ENCODE measurements around the gene SNRPA1. TPM values are rescaled to one million over a fixed set of nuclear protein-coding genes. Genes with fewer than 3 reads are reported as not detected.
A peak's percentile ranks its signal among the peaks of the same experiment; 100 is the strongest.

The SNRPA1 gene
- total RNA-seq, 4 donors from 2014 or later, result 29.0 to 48.4 (median 38.5) TPM

- DNase-seq (ENCODE audit: low spot score in 2 of 2), result peak in 1 of 2 donors; percentile 91
- intact Hi-C loops (cut with DNase I; ENCODE audit: low total_unique reads), result loop anchor here (5.0 kb wide), 1 partner anchor 234 kb away; no protein-coding TSS in a partner anchor
Measured at GRCh38 chr15:101250873-101251829, 43.9 kb downstream of the SNRPA1 start.

GRCh38 chr15:101250341-101250831, 44.7 kb downstream of the SNRPA1 start:
- peak overlapping the region; percentile 57 for H3K4me3 ChIP-seq (ENCODE audit: low read depth, poor library complexity, severe bottlenecking)
- DNase-seq (ENCODE audit: low spot score in 2 of 2), result no peak
- intact Hi-C loops (cut with DNase I; ENCODE audit: low total_unique reads), result loop anchor here (5.0 kb wide), 1 partner anchor 233 kb away; no protein-coding TSS in a partner anchor
- TF ChIP-seq CTCF (IDR thresholded peaks at IDR 0.05), result no peak
- no peak for TF ChIP-seq POLR2A (IDR thresholded peaks at IDR 0.05)
- 1 to 2% methylated on average over 6 of the region's 6 CpGs for whole genome bisulfite sequencing, 2 donors

More at GRCh38 chr15:101250873-101251829, 43.9 kb downstream of the SNRPA1 start:
- WGBS, 2 donors, result 0% methylated on average over 31 to 57 of the region's 150 CpGs
- TF ChIP-seq CTCF (IDR thresholded peaks at IDR 0.05), result no peak
- TF ChIP-seq POLR2A (IDR thresholded peaks at IDR 0.05), result no peak
- H3K4me3 ChIP-seq (ENCODE audit: low read depth, poor library complexity, severe bottlenecking), result peak overlapping the region; percentile 69

GRCh38 chr15:101248274-101248673, 46.8 kb downstream of the SNRPA1 start:
- no peak for TF ChIP-seq CTCF (IDR thresholded peaks at IDR 0.05)
- TF ChIP-seq POLR2A (IDR thresholded peaks at IDR 0.05), result no peak
- WGBS, 2 donors, result 49 to 51% methylated on average over 3 of the region's 3 CpGs
- H3K4me3 ChIP-seq (ENCODE audit: low read depth, poor library complexity, severe bottlenecking), result no peak overlapping the region
- intact Hi-C loops (cut with DNase I; ENCODE audit: low total_unique reads), result no loop called here
- DNase-seq (ENCODE audit: low spot score in 2 of 2), result peak in 1 of 2 donors; percentile 72

GRCh38 chr15:101246824-101247745, 48.0 kb downstream of the SNRPA1 start:
- TF ChIP-seq POLR2A (IDR thresholded peaks at IDR 0.05), result no peak
- no peak for TF ChIP-seq CTCF (IDR thresholded peaks at IDR 0.05)
- peak in 1 of 2 donors; percentile 58 for DNase-seq (ENCODE audit: low spot score in 2 of 2)
- no peak overlapping the region for H3K4me3 ChIP-seq (ENCODE audit: low read depth, poor library complexity, severe bottlenecking)
- intact Hi-C loops (cut with DNase I; ENCODE audit: low total_unique reads), result no loop called here
- 66 to 77% methylated on average over 10 of the region's 10 CpGs for WGBS, 2 donors

GRCh38 chr15:101246391-101246790, 48.7 kb downstream of the SNRPA1 start:
- H3K4me3 ChIP-seq (ENCODE audit: low read depth, poor library complexity, severe bottlenecking), result no peak overlapping the region

More at GRCh38 chr15:101246391-101246790, 48.7 kb downstream of the SNRPA1 start:
- TF ChIP-seq CTCF (IDR thresholded peaks at IDR 0.05) (no peak), POLR2A (IDR thresholded peaks at IDR 0.05) (no peak)
- WGBS, 2 donors, result 27 to 38% methylated on average over 6 of the region's 6 CpGs
- intact Hi-C loops (cut with DNase I; ENCODE audit: low total_unique reads), result no loop called here
- DNase-seq (ENCODE audit: low spot score in 2 of 2), result no peak
